ENCODE measurements around the gene ARID1B.
A peak's percentile ranks its signal among the peaks of the same experiment; 100 is the strongest.

Gene ARID1B

GRCh38 chr6:156863504-156863903 lies 86.3 kb downstream of the ARID1B start:
- DNase-seq (ENCODE audit: low spot score in 2 of 2), result no peak

GRCh38 chr6:156864557-156864956 lies 87.4 kb downstream of the ARID1B start:
- Mint-ChIP-seq H3K9me3 (no peaks in the 10 kb centered on the region), H3K4me1 (peaks cover 75% of the 10 kb centered on the region), H3K36me3 (no peaks in the 10 kb centered on the region), H3K4me3 (no peak overlapping the region), H3K27ac (peak overlapping the region; percentile 33)
- DNase-seq (ENCODE audit: low spot score in 2 of 2), result no peak
- ATAC-seq, result no peak

More at GRCh38 chr6:156863504-156863903, 86.3 kb downstream of the ARID1B start:
- peaks cover 74% of the 10 kb centered on the region for H3K4me1 Mint-ChIP-seq
- no peak for ATAC-seq
- no peaks in the 10 kb centered on the region for H3K9me3 Mint-ChIP-seq
- H3K27ac Mint-ChIP-seq, result peak overlapping the region; percentile 61
- no peak overlapping the region for H3K4me3 Mint-ChIP-seq
- H3K36me3 Mint-ChIP-seq, result no peaks in the 10 kb centered on the region

- Mint-ChIP-seq H3K4me3 (no peak overlapping the region), H3K27ac (peak overlapping the region; percentile 85), H3K36me3 (no peaks in the 10 kb centered on the region), H3K9me3 (no peaks in the 10 kb centered on the region), H3K4me1 (peaks cover 71% of the 10 kb centered on the region)
- no peak for DNase-seq (ENCODE audit: low spot score in 2 of 2)
- ATAC-seq, result no peak
Observed at GRCh38 chr6:156865019-156865629, 87.9 kb downstream of the ARID1B start.

- DNase-seq (ENCODE audit: low spot score in 2 of 2), result no peak
- peak; percentile 92 for ATAC-seq
- H3K4me1 Mint-ChIP-seq, result peaks cover 70% of the 10 kb centered on the region
- peak overlapping the region; percentile 85 for H3K27ac Mint-ChIP-seq
- no peaks in the 10 kb centered on the region for H3K36me3 Mint-ChIP-seq
- H3K9me3 Mint-ChIP-seq, result no peaks in the 10 kb centered on the region
- H3K4me3 Mint-ChIP-seq, result peak overlapping the region; percentile 51
Observed at GRCh38 chr6:156866220-156867015, 89.2 kb downstream of the ARID1B start.

- H3K27ac Mint-ChIP-seq, result peak overlapping the region; percentile 85
- no peak overlapping the region for H3K4me3 Mint-ChIP-seq
- H3K9me3 Mint-ChIP-seq, result no peaks in the 10 kb centered on the region
- DNase-seq (ENCODE audit: low spot score in 2 of 2) (no peak), ATAC-seq (no peak)
- peaks cover 68% of the 10 kb centered on the region for H3K4me1 Mint-ChIP-seq
- no peaks in the 10 kb centered on the region for H3K36me3 Mint-ChIP-seq
Observed at GRCh38 chr6:156867121-156867520, 89.9 kb downstream of the ARID1B start.

GRCh38 chr6:156868385-156868784 lies 91.2 kb downstream of the ARID1B start:
- Mint-ChIP-seq H3K9me3 (no peaks in the 10 kb centered on the region), H3K36me3 (no peaks in the 10 kb centered on the region), H3K4me3 (no peak overlapping the region), H3K4me1 (peaks cover 61% of the 10 kb centered on the region), H3K27ac (peak overlapping the region; percentile 61)
- DNase-seq (ENCODE audit: low spot score in 2 of 2) (no peak), ATAC-seq (no peak)

GRCh38 chr6:156869980-156870398 lies 92.8 kb downstream of the ARID1B start:
- Mint-ChIP-seq H3K4me1 (peaks cover 67% of the 10 kb centered on the region), H3K4me3 (no peak overlapping the region), H3K36me3 (peaks cover 8% of the 10 kb centered on the region), H3K27ac (no peak overlapping the region), H3K9me3 (no peaks in the 10 kb centered on the region)
- DNase-seq (ENCODE audit: low spot score in 2 of 2), result no peak
- no peak for ATAC-seq

- H3K9me3 Mint-ChIP-seq, result no peaks in the 10 kb centered on the region
- H3K4me3 Mint-ChIP-seq, result no peak overlapping the region
- peak overlapping the region; percentile 51 for H3K27ac Mint-ChIP-seq
Observed at GRCh38 chr6:156870924-156871539, 93.9 kb downstream of the ARID1B start.

GRCh38 chr6:156872903-156873302 lies 95.7 kb downstream of the ARID1B start:
- ATAC-seq, result no peak
- peaks cover 8% of the 10 kb centered on the region for H3K36me3 Mint-ChIP-seq
- peak overlapping the region; percentile 32 for H3K27ac Mint-ChIP-seq

More at GRCh38 chr6:156870924-156871539, 93.9 kb downstream of the ARID1B start:
- ATAC-seq (no peak), DNase-seq (ENCODE audit: low spot score in 2 of 2) (no peak)
- peaks cover 8% of the 10 kb centered on the region for H3K36me3 Mint-ChIP-seq
- H3K4me1 Mint-ChIP-seq, result peaks cover 64% of the 10 kb centered on the region

GRCh38 chr6:156873654-156874380 lies 96.6 kb downstream of the ARID1B start:
- peaks cover 59% of the 10 kb centered on the region for H3K4me1 Mint-ChIP-seq
- no peak overlapping the region for H3K4me3 Mint-ChIP-seq
- no peaks in the 10 kb centered on the region for H3K9me3 Mint-ChIP-seq
- no peak overlapping the region for H3K27ac Mint-ChIP-seq
- ATAC-seq (no peak), DNase-seq (ENCODE audit: low spot score in 2 of 2) (no peak)
- peaks cover 8% of the 10 kb centered on the region for H3K36me3 Mint-ChIP-seq

More at GRCh38 chr6:156872903-156873302, 95.7 kb downstream of the ARID1B start:
- Mint-ChIP-seq H3K4me3 (no peak overlapping the region), H3K9me3 (no peaks in the 10 kb centered on the region), H3K4me1 (peaks cover 59% of the 10 kb centered on the region)
- no peak for DNase-seq (ENCODE audit: low spot score in 2 of 2)

GRCh38 chr6:156875062-156875461 lies 97.9 kb downstream of the ARID1B start:
- Mint-ChIP-seq H3K4me3 (no peak overlapping the region), H3K36me3 (peaks cover 11% of the 10 kb centered on the region), H3K4me1 (peaks cover 71% of the 10 kb centered on the region), H3K27ac (peak overlapping the region; percentile 18), H3K9me3 (no peaks in the 10 kb centered on the region)
- DNase-seq (ENCODE audit: low spot score in 2 of 2), result no peak
- peak; percentile 77 for ATAC-seq

- DNase-seq (ENCODE audit: low spot score in 2 of 2) (no peak), ATAC-seq (no peak)
- Mint-ChIP-seq H3K36me3 (peaks cover 13% of the 10 kb centered on the region), H3K9me3 (no peaks in the 10 kb centered on the region), H3K4me1 (peaks cover 68% of the 10 kb centered on the region), H3K4me3 (no peak overlapping the region), H3K27ac (no peak overlapping the region)
Observed at GRCh38 chr6:156876302-156876701, 99.1 kb downstream of the ARID1B start.

- H3K9me3 Mint-ChIP-seq, result no peaks in the 10 kb centered on the region
- ATAC-seq (no peak), DNase-seq (ENCODE audit: low spot score in 2 of 2) (no peak)
- H3K36me3 Mint-ChIP-seq, result peaks cover 13% of the 10 kb centered on the region
- H3K4me1 Mint-ChIP-seq, result peaks cover 69% of the 10 kb centered on the region
- H3K4me3 Mint-ChIP-seq, result no peak overlapping the region
- peak overlapping the region; percentile 24 for H3K27ac Mint-ChIP-seq
Observed at GRCh38 chr6:156877126-156877863, 100.1 kb downstream of the ARID1B start.

GRCh38 chr6:156878681-156879080 lies 101.5 kb downstream of the ARID1B start:
- H3K36me3 Mint-ChIP-seq, result peaks cover 10% of the 10 kb centered on the region
- DNase-seq (ENCODE audit: low spot score in 2 of 2) (no peak), ATAC-seq (no peak)
- no peaks in the 10 kb centered on the region for H3K9me3 Mint-ChIP-seq
- H3K4me3 Mint-ChIP-seq, result no peak overlapping the region
- no peak overlapping the region for H3K27ac Mint-ChIP-seq
- peaks cover 73% of the 10 kb centered on the region for H3K4me1 Mint-ChIP-seq

Measured in stimulated activated effector memory CD8-positive, alpha-beta T cell treated with anti-CD3 and anti-CD28 coated beads, Interleukin-12 subunit alpha, Interleukin-12 subunit beta, amount 100 ng/mL, for 72 hours (primary cell).